WERI-Rb-1 (cell line): ENCODE data around the gene KCNQ2.

Source experiments
- DNase-seq: peaks from one replicate; pipeline ENCODE4 v3.0.0-alpha.2; 2020
- H3K27ac ChIP-seq: fragments of 250-450 bp; sonication (Bioruptor Pico); 2 replicates; pipeline ENCODE4 v1.5.1; 2020; ENCODE audit warnings: mild to moderate bottlenecking, moderate library complexity
- H3K27me3 ChIP-seq: fragments of 250-450 bp; sonication (Bioruptor Pico); 2 replicates; pipeline ENCODE4 v1.5.1; 2021; ENCODE audit warnings: mild to moderate bottlenecking, low read depth, moderate library complexity; ENCODE audit not compliant: insufficient read depth, severe bottlenecking
- H3K36me3 ChIP-seq: fragments of 250-450 bp; sonication (Bioruptor Pico); 2 replicates; pipeline ENCODE4 v1.5.1; 2020; ENCODE audit warnings: mild to moderate bottlenecking, moderate library complexity
- H3K4me3 ChIP-seq: 2 replicates; pipeline ENCODE4 v1.5.1; 2011; ENCODE audit warnings: low read depth, mild to moderate bottlenecking, control low read depth, low read length
- H3K9me3 ChIP-seq: fragments of 250-450 bp; sonication (Bioruptor Pico); 2 replicates; pipeline ENCODE4 v1.5.1; 2021; ENCODE audit warnings: mild to moderate bottlenecking, moderate library complexity; ENCODE audit not compliant: severe bottlenecking
- TF ChIP-seq, protein P1 (sequence below): IDR thresholded peaks from 2 replicates; pipeline ENCODE4 v1.5.1; 2011; ENCODE audit warnings: low read depth, mild to moderate bottlenecking, control low read depth, inconsistent platforms, low read length

The KCNQ2 gene

GRCh38 chr20:63464289-63464635, 8.2 kb downstream of the KCNQ2 start:
- Histone ChIP-seq H3K9me3 (no peaks in the 10 kb centered on the region), H3K36me3 (peaks cover 15% of the 10 kb centered on the region), H3K27ac (no peak overlapping the region), H3K4me3 (no peak overlapping the region), H3K27me3 (no peaks in the 10 kb centered on the region)
- no peak for DNase-seq
- TF ChIP-seq, protein P1, sequence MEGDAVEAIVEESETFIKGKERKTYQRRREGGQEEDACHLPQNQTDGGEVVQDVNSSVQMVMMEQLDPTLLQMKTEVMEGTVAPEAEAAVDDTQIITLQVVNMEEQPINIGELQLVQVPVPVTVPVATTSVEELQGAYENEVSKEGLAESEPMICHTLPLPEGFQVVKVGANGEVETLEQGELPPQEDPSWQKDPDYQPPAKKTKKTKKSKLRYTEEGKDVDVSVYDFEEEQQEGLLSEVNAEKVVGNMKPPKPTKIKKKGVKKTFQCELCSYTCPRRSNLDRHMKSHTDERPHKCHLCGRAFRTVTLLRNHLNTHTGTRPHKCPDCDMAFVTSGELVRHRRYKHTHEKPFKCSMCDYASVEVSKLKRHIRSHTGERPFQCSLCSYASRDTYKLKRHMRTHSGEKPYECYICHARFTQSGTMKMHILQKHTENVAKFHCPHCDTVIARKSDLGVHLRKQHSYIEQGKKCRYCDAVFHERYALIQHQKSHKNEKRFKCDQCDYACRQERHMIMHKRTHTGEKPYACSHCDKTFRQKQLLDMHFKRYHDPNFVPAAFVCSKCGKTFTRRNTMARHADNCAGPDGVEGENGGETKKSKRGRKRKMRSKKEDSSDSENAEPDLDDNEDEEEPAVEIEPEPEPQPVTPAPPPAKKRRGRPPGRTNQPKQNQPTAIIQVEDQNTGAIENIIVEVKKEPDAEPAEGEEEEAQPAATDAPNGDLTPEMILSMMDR, result no peak

- Histone ChIP-seq H3K27me3 (no peaks in the 10 kb centered on the region), H3K36me3 (peaks cover 19% of the 10 kb centered on the region), H3K27ac (no peak overlapping the region), H3K4me3 (no peak overlapping the region), H3K9me3 (no peaks in the 10 kb centered on the region)
- TF ChIP-seq, protein P1, result no peak
- no peak for DNase-seq
Measured at GRCh38 chr20:63463400-63464288, 8.8 kb downstream of the KCNQ2 start.

DNA sequence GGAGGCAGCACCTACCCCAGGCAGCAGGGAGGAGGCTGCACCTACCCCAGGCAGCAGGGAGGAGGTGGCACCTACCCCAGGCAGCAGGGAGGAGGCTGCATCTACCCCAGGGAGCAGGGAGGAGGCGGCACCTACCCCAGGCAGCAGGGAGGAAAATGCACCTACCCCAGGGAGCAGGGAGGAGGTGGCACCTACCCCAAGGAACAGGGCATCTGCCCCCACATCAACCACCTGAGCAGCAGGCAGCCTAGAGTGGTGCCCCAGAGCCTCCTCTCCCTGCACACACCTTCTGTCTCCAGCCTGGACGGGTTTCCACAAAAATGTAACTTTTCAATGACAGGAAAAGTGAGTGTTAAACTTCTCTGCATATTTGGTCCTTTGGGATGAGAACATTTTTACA, 10.2 kb downstream of the KCNQ2 start:
- peaks cover 12% of the 10 kb centered on the region for H3K36me3 ChIP-seq
- H3K27me3 ChIP-seq, result no peaks in the 10 kb centered on the region
- no peaks in the 10 kb centered on the region for H3K9me3 ChIP-seq
- no peak for DNase-seq
- TF ChIP-seq, protein P1, result no peak
- H3K4me3 ChIP-seq, result no peak overlapping the region
- no peak overlapping the region for H3K27ac ChIP-seq

DNA sequence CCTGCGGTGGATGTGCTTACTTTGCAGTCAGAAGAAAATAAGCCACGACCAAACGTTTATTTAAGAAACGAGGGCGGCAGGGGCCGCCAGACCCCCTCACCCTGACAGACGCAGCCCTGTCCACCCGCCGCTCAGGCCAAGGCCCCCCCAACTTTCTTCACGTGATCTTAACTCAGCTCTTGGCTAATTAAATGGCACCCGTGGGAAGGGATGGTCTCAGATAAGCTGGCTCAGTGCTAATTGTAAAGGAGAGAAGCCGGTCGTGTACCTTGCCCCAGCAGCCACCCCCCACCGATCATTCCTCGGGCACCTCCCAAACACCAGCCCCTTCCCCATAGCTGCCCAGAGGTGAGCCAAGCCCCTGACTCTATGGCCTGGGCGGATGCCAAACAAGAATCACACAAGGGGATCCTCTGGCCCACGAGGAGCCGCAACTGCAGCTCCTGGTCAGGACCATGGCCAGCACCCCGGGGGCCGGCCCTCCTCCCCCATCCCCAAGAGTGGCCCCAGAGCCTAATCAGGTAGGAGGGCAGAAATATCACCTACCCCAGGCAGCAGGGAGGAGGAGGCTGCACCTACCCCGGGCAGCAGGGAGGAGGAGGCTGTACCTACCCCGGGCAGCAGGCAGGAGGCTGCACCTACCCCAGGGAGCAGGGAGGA, 11.2 kb downstream of the KCNQ2 start:
- Histone ChIP-seq H3K27ac (no peak overlapping the region), H3K27me3 (no peaks in the 10 kb centered on the region), H3K4me3 (no peak overlapping the region), H3K36me3 (peaks cover 9% of the 10 kb centered on the region), H3K9me3 (no peaks in the 10 kb centered on the region)
- DNase-seq, result no peak
- TF ChIP-seq, protein P1, result no peak

GRCh38 chr20:63459070-63459380, 13.4 kb downstream of the KCNQ2 start:
- TF ChIP-seq, protein P1, result no peak
- Histone ChIP-seq H3K27ac (no peak overlapping the region), H3K9me3 (no peaks in the 10 kb centered on the region), H3K27me3 (no peaks in the 10 kb centered on the region), H3K36me3 (peaks cover 9% of the 10 kb centered on the region), H3K4me3 (no peak overlapping the region)
- DNase-seq, result no peak
